GM12865 (cell line): Measurements from ENCODE around the gene TTN.

Experiments
- DNase-seq: peaks from one replicate; pipeline ENCODE4 v3.0.0; 2010; ENCODE audit warnings: low read depth
- H3K4me3 ChIP-seq: 2 replicates; pipeline ENCODE4 v1.5.1; 2011; ENCODE audit warnings: mild to moderate bottlenecking, low read depth, low read length, control low read depth
- CTCF ChIP-seq: IDR thresholded peaks from 2 replicates; pipeline ENCODE4 v1.5.1; 2011; ENCODE audit warnings: low read length, control low read depth, low read depth, inconsistent platforms; ENCODE audit not compliant: insufficient read depth; ENCODE audit errors: missing control alignments

The TTN gene

GRCh38 chr2:178807227-178808008 lies at the start of gene TTN:
TSS of gene TTN (minus strand) at chr2:178807423. CDS start at chr2:178804642, 2,781 bp downstream.
- no peak for DNase-seq
- H3K4me3 ChIP-seq: no peak within 1 kb of the TSS
- no peak for TF ChIP-seq CTCF

GRCh38 chr2:178855151-178855550 lies 47.9 kb upstream of the TTN start:
- DNase-seq: no peak
- no peak for TF ChIP-seq CTCF
- H3K4me3 ChIP-seq: no peak overlapping the region

- H3K4me3 ChIP-seq: no peak overlapping the region
These were observed 41.1 kb upstream of the TTN start for GRCh38 chr2:178848335-178848734.

GRCh38 chr2:178846458-178846802 lies 39.2 kb upstream of the TTN start:
- no peak for TF ChIP-seq CTCF
- DNase-seq: no peak
- H3K4me3 ChIP-seq: no peak overlapping the region

More at GRCh38 chr2:178848335-178848734, 41.1 kb upstream of the TTN start:
- no peak for DNase-seq
- no peak for TF ChIP-seq CTCF

- H3K4me3 ChIP-seq: no peak overlapping the region
- no peak for TF ChIP-seq CTCF
- DNase-seq: no peak
These were observed 38.6 kb upstream of the TTN start for GRCh38 chr2:178845566-178846457.

- DNase-seq: no peak
- H3K4me3 ChIP-seq: no peak overlapping the region
- no peak for TF ChIP-seq CTCF
These were observed 37.5 kb upstream of the TTN start for GRCh38 chr2:178844701-178845100.
